Esophagus muscularis mucosa (tissue), 4 donors: ENCODE measurements around the gene GABRR2. TPM values are rescaled to one million over a fixed set of nuclear protein-coding genes. Genes with fewer than 3 reads are reported as not detected.

Experiments used
- DNase-seq: peaks from one replicate; pipeline ENCODE4 v3.0.0-alpha.2; 2017; ENCODE audit errors: extremely low spot score
- H3K27ac ChIP-seq, 4 donors: fragments of 200-600 bp; sonication (generic); replicated peaks in 1 of 4; 1 replicate in 3 of 4; 2 replicates in 1 of 4; pipeline ENCODE4 v1.5.1; 2016 to 2019; ENCODE audit warnings: mild to moderate bottlenecking in 1 of 4
- H3K27me3 ChIP-seq, 4 donors: fragments of 200-600 bp; sonication (generic); one replicate each; pipeline versions ENCODE4 v1.5.1 to v1.6.0; 2016 to 2019
- H3K36me3 ChIP-seq, 4 donors: fragments of 200-600 bp; sonication (generic); one replicate each; pipeline ENCODE4 v1.5.1; 2016 to 2019
- H3K4me1 ChIP-seq, 4 donors: fragments of 200-600 bp; sonication (generic); one replicate each; pipeline ENCODE4 v1.5.1; 2016 to 2019
- H3K4me3 ChIP-seq, 4 donors: fragments of 200-600 bp; sonication (generic); 1 replicate in 2 of 4; 2 replicates in 2 of 4; pipeline ENCODE4 v1.5.1; 2016 to 2019; ENCODE audit warnings: mild to moderate bottlenecking in 4 of 4, moderate library complexity in 1 of 4
- H3K9me3 ChIP-seq, 4 donors: fragments of 200-600 bp; sonication (generic); 1 replicate in 3 of 4; 2 replicates in 1 of 4; pipeline ENCODE4 v1.5.1; 2016 to 2019
- EP300 ChIP-seq: sonication (generic); formaldehyde crosslinking; IDR thresholded peaks from one replicate; pipeline ENCODE4 v1.6.1; 2017; ENCODE audit warnings: antibody characterized with exemption
- POLR2A ChIP-seq: fragments of 450-650 bp; IDR thresholded peaks from one replicate; pipeline ENCODE4 v1.6.1; 2017; ENCODE audit warnings: antibody characterized with exemption, moderate library complexity, mild to moderate bottlenecking, low read depth
- POLR2AphosphoS5 ChIP-seq, 2 donors: sonication (generic); formaldehyde crosslinking; IDR thresholded peaks; one replicate each; pipeline ENCODE4 v1.6.1; 2017; ENCODE audit warnings: antibody characterized with exemption in 2 of 2
- WGBS: methylation state at CpG from one replicate; pipeline ENCODE4 v1.1.5; 2018; 5-methylcytosine and 5-hydroxymethylcytosine counted together
- intact Hi-C: fragments of 100-400 bp; cut with DNase I; formaldehyde crosslinking; loops from one replicate; pipeline ENCODE4 v1.15.1; 2023
- total RNA-seq, 4 donors: library from RNA; depleted of rRNA; stranded (reverse); fragments of >200 nt; gene quantifications; one replicate each; pipeline versions ENCODE4 v1.1.0 to v1.2.1, GENCODE V29; 2016
- TF ChIP-seq, protein P1 (sequence below), 3 experiments: fragments of 200-600 bp in 2 of 3; fragments of 450-650 bp in 1 of 3; sonication (generic) in 2 of 3; IDR thresholded peaks; one replicate each; pipeline ENCODE4 v1.5.1; 2017 to 2019; ENCODE audit warnings: antibody characterized with exemption in 3 of 3, mild to moderate bottlenecking in 2 of 3, moderate library complexity in 1 of 3

Gene GABRR2
- total RNA-seq, 4 donors from 2014 or later = 0.33 to 0.46 (median 0.45) TPM; not detected in 1

DNA sequence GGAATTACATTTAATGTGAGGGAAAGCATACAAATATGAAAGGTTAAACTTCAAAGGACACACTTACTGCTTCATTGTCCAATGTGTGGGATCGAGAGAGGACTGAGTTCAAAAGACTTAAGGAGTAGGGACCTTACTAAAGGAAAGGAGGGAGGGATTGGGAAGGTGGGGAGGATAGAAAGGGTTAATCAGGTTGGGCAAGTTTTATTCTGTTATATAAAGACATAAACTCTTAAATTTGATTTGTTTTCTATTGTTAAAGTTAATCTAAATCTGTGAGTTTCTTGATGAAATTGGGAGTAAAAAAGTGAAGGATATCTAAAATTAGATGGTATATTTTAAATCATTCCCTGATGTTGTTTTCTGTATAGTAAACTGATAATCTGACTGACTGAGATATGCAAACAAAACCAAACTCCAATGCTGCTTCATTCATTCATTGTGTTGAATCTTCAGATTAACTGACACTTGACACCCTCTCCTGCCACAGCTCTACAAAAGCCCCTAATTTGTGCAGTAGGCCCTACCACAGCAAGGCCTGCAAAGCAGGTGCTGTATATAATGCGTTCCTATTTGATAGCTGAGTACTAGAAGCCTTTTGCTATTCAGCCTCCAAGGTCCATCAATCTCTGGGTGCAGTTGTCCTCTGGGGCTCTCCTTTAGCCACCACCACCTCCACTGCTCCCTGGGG is 38.7 kb upstream of the GABRR2 start:
- no peaks in the 10 kb centered on the region for H3K9me3 ChIP-seq
- peaks cover 18 to 38% (median 32%) of the 10 kb centered on the region in 4 donors for H3K4me1 ChIP-seq
- intact Hi-C loops = loop anchor here (2.0 to 5.0 kb wide), 2 partner anchors 15 to 367 kb away; no protein-coding TSS in a partner anchor
- H3K4me3 ChIP-seq = peak overlapping the region in 1 of 4 donors; percentile 78
- TF ChIP-seq EP300 = no peak
- TF ChIP-seq, protein P1, sequence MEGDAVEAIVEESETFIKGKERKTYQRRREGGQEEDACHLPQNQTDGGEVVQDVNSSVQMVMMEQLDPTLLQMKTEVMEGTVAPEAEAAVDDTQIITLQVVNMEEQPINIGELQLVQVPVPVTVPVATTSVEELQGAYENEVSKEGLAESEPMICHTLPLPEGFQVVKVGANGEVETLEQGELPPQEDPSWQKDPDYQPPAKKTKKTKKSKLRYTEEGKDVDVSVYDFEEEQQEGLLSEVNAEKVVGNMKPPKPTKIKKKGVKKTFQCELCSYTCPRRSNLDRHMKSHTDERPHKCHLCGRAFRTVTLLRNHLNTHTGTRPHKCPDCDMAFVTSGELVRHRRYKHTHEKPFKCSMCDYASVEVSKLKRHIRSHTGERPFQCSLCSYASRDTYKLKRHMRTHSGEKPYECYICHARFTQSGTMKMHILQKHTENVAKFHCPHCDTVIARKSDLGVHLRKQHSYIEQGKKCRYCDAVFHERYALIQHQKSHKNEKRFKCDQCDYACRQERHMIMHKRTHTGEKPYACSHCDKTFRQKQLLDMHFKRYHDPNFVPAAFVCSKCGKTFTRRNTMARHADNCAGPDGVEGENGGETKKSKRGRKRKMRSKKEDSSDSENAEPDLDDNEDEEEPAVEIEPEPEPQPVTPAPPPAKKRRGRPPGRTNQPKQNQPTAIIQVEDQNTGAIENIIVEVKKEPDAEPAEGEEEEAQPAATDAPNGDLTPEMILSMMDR (IDR thresholded peaks at IDR 0.05) = no peak
- no peak for TF ChIP-seq POLR2A
- TF ChIP-seq POLR2AphosphoS5 (IDR thresholded peaks at IDR 0.05) = no peak
- H3K27ac ChIP-seq = peak overlapping the region in 3 of 4 donors; percentile 96 to 98 (median 98)
- WGBS = 96% methylated on average over 2 of the region's 2 CpGs
- no peaks in the 10 kb centered on the region for H3K36me3 ChIP-seq
- H3K27me3 ChIP-seq = no peaks in the 10 kb centered on the region
- no peak for DNase-seq

DNA sequence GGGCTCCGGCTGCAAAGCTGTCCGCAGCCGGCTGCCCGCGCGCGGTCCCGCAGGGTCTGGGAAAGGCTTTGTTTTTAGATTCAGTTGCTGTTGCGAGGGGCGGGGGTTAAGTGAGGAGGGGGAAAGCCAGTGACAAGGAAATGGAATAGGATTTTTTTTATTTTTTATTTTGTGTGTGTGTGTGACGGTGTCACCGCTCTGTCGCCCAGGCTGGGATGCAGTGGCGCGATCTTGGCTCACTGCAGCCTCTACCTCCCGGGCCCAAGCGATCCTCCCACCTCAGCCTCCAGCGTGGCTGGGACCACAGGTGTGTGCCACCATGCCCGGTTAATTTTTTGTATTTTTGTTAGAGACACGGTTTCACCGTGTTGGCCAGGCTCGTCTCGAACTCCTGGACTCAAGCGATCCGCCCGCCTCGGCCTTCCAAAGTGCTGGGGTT is 38.0 kb upstream of the GABRR2 start:
- Histone ChIP-seq H3K27me3 (no peaks in the 10 kb centered on the region), H3K36me3 (no peaks in the 10 kb centered on the region), H3K4me3 (peak overlapping the region; percentile 75 to 92 (median 84)), H3K9me3 (no peaks in the 10 kb centered on the region), H3K27ac (peak overlapping the region; percentile 96 to 98 (median 98)), H3K4me1 (peaks cover 25 to 45% (median 39%) of the 10 kb centered on the region in 4 donors)
- TF ChIP-seq EP300 (no peak), POLR2AphosphoS5 (IDR thresholded peaks at IDR 0.05) (no peak), POLR2A (no peak)
- TF ChIP-seq, protein P1 (IDR thresholded peaks at IDR 0.05) = no peak
- intact Hi-C loops = loop anchor here (2.0 to 5.0 kb wide), 2 partner anchors 16 to 366 kb away; no protein-coding TSS in a partner anchor
- whole genome bisulfite sequencing = 42% methylated on average over 27 of the region's 27 CpGs
- no peak for DNase-seq

DNA sequence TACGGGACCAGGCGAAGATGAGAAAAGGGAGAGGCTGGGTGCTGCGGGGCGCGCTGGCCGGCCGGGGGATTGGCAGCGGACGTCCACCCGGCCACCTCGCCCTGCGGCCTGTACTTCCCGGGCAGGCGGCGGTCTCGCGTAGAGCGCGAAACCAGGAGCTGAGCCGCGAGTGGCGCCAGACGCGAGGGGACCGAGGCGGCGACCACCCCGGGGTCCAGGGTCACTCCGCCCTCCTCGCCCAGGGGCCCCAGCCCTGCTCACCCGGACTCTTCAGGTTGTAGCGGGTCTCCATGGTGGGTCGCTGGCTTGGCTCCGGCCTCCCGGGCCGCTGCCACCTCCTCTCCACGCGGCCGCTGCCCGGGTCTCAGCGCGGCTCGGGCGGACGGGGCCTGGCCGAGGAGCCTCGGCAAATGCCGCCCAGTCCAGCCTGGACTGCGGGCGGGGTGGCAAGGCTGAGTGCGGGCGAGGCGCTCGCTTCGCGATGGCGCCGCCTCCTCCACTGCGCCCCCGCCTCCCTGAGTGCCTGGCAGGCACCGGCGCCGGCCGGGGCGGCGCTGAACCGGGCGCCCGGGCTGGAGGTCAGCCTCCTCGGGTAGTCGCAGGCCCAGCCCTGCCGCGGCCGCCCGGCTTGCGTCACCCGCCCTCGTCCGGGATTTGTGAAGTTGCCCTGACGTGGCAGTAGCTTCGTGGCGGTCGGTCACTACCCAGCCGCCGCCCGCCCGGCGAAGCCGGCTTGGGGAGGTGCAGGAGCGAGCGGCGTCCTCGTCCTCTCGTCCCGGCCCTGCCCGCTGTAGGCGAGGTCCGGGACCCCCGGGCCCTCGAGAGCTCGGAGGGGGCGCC is 37.4 kb upstream of the GABRR2 start, which contains the start of gene UBE2J1:
Gene UBE2J1 (minus strand): TSS at position 445 of the 840 bp plus-strand sequence. CDS start 153 bp downstream, at position 292.
- H3K27ac ChIP-seq = peak within 1 kb of the TSS; percentile 96 to 98 (median 98)
- intact Hi-C loops = loop anchor here (2.0 to 5.0 kb wide), 2 partner anchors 16 to 365 kb away; no protein-coding TSS in a partner anchor

DNA sequence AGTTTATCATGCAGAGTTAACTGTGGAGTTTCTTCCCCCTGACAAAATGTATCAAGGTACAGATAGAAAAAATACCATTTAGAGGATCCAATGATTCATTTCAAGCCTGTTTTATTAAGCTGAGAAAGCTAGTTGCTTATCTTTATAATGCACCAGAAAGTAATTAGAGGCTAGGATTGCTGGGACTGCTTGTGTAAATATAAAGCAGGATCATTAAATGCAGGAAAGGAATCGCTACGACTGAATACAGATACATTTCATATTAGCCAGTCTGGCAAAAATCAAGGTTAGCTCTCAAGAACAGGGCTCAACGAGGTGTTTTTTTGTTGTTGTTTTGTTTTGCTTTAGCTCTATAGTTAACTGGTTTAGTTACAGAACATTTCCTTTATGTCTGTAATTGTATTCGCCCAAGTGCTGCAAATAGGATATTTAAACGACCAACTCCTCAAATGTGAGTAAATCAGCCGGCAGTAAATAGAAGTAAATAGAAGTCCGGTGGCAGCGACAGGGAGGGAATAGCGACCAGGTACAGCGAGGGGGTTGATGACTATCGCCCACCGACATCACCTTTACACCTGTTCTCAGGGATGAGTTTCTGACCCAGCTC is 36.7 kb upstream of the GABRR2 start:
- no peak for DNase-seq
- TF ChIP-seq POLR2AphosphoS5 (IDR thresholded peaks at IDR 0.05) (no peak), EP300 (no peak), POLR2A (no peak)
- TF ChIP-seq, protein P1 (IDR thresholded peaks at IDR 0.05) = no peak
- H3K27me3 ChIP-seq = no peaks in the 10 kb centered on the region
- peak overlapping the region; percentile 96 to 98 (median 98) for H3K27ac ChIP-seq
- peaks cover 29 to 58% (median 51%) of the 10 kb centered on the region in 4 donors for H3K4me1 ChIP-seq
- H3K9me3 ChIP-seq = no peaks in the 10 kb centered on the region
- intact Hi-C loops = loop anchor here (2.0 to 5.0 kb wide), 2 partner anchors 17 to 364 kb away; no protein-coding TSS in a partner anchor
- WGBS = under 1% methylated on average over 12 of the region's 12 CpGs
- no peaks in the 10 kb centered on the region for H3K36me3 ChIP-seq
- H3K4me3 ChIP-seq = peak overlapping the region; percentile 75 to 92 (median 84)

More for the DNA sequence above, 37.4 kb upstream of the GABRR2 start, which contains the start of gene UBE2J1:
- TF ChIP-seq POLR2A (peak; percentile 86), POLR2AphosphoS5 (IDR thresholded peaks at IDR 0.05) (peak; percentile 84 to 92), EP300 (no peak)
- TF ChIP-seq, protein P1 (IDR thresholded peaks at IDR 0.05) = peak in 1 of 3 experiments; percentile 2
- peak; percentile 96 for DNase-seq
- peak within 1 kb of the TSS; percentile 75 to 92 (median 84) for H3K4me3 ChIP-seq
- no peaks in the 10 kb centered on the region for H3K27me3 ChIP-seq
- no peaks in the 10 kb centered on the region for H3K36me3 ChIP-seq
- WGBS = 0% methylated on average over 60 of the region's 102 CpGs
- H3K9me3 ChIP-seq = no peaks in the 10 kb centered on the region
- H3K4me1 ChIP-seq = peaks cover 29 to 52% (median 46%) of the 10 kb centered on the region in 4 donors
